H7 (cell line): Measurements from ENCODE around the gene LCN10. TPM values are rescaled to one million over a fixed set of nuclear protein-coding genes. Genes with fewer than 3 reads are reported as not detected.

Source experiments
- DNase-seq: peaks from one replicate; pipeline ENCODE4 v3.0.0; 2012
- H3K27me3 ChIP-seq: 2 replicates; pipeline ENCODE4 v1.6.0; 2011; ENCODE audit warnings: mild to moderate bottlenecking, low read length; ENCODE audit not compliant: control insufficient read depth, insufficient read depth
- H3K36me3 ChIP-seq: replicated peaks from 2 replicates; pipeline ENCODE4 v1.5.1; 2011; ENCODE audit warnings: low read length; ENCODE audit not compliant: control insufficient read depth, insufficient read depth
- H3K4me3 ChIP-seq: 2 replicates; pipeline ENCODE4 v1.5.1; 2011; ENCODE audit warnings: low read depth, mild to moderate bottlenecking, control low read depth, low read length, moderate library complexity; ENCODE audit not compliant: insufficient read depth
- total RNA-seq: library from RNA; depleted of rRNA; stranded (reverse); fragments of >200 nt; shearing (Covaris generic); gene quantifications from 2 replicates; pipeline ENCODE4 v1.2.3, GENCODE V29; 2014

Gene LCN10
- total RNA-seq, 1 experiment from 2014 or later, result 0.76 TPM

DNA sequence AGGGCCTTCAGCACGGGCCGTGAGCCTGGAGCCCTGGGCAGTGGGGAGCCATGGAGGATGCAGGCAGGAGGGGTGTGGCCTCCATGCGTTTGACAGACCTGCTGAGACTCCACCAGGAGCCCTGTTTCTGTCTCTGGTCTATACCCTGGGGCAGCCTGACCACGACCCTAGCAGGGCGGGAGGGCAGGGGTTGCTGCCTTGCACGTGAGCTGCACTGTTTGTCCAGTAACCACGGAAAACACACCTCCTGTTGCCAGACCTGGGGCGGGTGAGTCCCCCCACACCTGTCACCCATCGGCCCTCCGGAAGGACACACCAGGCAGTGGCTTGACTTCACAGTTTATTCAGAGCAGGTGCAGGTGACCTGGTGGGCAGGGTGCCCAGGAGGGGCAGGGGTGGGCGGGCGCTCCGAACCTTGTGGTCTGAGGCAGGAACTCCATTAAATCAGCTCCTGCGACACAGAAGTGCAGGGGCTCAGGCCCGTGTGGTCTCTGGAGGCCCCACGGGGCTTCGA, 11.4 kb upstream of the LCN10 start:
- DNase-seq, result peak; percentile 61
- Histone ChIP-seq H3K27me3 (no peaks in the 10 kb centered on the region), H3K4me3 (no peak overlapping the region), H3K36me3 (no peaks in the 10 kb centered on the region)

DNA sequence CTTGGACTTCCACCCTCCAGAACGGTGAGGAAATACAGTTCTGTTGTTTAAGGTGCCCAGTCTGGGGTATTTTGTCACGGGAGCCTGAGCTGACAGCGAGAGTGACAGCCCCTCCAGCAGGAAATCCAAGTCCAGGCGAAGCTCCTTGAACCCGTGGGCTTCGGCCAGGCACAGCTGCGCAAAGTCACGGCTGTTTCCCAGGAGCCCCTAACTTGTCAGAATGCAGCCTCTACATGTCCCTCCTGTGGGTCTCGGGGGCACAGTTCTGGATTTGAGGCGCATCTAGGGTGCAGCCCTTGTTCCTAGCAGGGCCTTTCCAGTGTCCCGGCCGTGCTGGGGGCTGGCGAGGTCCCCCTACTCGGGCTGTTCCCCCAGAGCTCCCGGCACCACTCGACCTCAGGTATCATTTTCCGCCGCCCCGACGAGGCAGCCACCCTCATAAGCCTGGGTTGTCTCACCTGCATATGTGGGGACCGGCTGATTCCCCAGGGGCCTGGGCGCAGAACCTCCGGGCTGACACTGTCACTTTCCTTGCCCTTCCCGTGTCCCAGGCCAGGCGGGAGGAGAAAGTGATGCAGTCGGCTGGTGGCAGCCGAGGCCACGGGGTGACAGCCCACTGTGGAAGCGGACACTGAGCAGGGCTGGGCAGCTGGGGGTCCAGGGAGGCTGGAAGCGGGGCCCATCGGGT, 10.8 kb upstream of the LCN10 start:
- H3K27me3 ChIP-seq, result no peaks in the 10 kb centered on the region
- H3K36me3 ChIP-seq, result no peaks in the 10 kb centered on the region
- peak; percentile 57 for DNase-seq
- no peak overlapping the region for H3K4me3 ChIP-seq

DNA sequence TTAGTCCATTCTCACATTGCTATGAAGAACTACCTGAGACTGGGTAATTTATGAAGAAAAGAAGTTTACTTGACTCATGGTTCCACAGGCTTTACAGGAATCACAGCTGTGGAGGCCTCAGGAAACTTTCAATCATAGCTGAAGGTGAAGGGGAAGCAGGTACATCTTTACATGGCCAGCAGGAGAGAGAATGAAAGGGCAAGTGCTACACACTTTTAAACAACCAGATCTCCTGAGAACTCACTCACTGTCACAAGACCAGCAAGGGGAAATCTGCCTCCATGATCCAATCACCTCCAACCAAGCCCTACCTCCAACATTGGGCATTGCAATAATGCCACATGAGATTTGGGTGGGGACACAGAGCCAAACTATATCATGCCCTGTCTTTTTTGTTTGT, 9.1 kb upstream of the LCN10 start:
- no peak for DNase-seq
- H3K27me3 ChIP-seq, result no peaks in the 10 kb centered on the region
- H3K36me3 ChIP-seq, result no peaks in the 10 kb centered on the region
- no peak overlapping the region for H3K4me3 ChIP-seq

DNA sequence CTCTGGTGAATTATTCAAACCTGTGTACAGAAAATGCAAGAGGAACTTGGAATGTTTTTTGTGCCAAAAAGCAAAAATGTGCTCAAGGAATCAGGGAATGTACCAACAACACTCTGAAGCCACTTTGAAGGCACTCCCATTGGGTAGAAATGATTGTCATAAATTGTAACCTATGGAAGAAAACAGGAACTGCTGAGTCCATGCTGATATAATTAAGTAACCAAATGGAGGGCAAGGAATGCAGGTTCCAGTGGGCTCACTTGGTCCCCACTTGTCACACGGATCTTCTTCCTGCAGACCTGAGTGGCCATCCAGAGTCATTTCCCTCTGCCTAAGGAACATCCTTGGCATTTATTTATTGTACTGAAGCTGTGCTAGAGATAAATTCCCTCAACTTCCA, 8.5 kb upstream of the LCN10 start:
- H3K27me3 ChIP-seq, result no peaks in the 10 kb centered on the region
- H3K4me3 ChIP-seq, result no peak overlapping the region
- no peak for DNase-seq
- H3K36me3 ChIP-seq, result no peaks in the 10 kb centered on the region

DNA sequence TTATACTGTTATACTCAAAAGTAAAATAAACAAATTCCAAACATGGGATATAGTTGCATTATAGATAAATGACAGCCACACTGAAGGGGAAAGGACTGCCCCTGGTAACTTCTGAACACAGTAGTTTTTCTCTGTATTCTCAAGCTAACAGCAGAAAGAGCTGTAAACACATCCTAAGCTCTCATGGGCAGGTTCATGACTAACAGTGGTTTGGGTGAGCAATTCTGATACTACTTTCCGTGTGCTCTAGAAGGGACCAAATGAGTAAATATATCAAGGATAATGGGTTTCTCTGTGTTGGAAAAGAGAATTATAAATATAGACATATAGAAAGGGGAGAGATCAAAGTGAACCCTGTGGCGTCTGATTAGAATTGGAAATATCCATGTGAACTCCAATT, 7.8 kb upstream of the LCN10 start:
- no peak for DNase-seq

DNA sequence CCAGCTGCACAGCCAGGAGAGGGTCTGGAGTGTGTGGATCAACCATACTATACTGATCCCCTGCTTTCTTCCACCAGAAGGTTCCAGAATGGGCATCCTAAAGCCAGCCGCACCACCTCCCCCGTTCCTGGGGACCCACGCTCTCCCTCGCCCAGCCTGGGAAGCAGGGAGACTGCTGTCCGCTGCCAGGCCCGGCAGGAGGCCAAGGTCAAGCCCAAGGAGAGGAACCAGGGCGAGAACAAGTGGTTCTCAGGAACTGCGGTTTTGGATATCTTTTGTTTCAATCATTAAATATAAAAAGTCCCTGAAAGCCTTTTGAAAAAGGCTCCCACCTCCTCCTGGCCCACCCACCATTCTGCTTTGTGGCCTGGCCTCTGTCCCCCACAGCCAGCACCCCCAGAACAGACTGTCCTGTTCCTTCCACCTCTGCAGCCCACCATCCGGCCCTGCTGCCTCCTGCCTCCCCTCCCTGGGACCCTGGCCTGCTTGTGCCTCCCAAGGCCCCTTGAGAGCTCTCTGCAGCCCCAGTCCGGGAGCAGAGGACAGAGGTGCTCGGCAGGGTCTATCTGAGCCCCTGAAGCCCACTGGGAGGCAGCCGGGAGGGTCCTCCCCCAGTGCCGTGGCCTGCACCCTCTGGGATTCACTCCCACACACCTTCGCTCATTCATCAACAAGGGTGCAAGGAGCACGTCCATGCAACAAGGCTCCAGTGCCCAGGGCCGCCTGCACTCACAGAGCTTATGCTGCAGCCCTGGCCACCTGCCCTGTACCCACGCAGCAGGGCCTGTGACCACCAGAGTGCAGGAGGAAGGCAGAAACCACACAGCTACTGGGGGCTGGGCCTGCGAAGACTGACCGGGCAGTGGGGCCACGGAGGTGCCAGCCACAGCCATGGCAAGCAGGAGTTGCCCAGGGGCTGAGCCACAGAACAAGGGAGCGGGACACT, 6.2 kb upstream of the LCN10 start:
- H3K27me3 ChIP-seq, result no peaks in the 10 kb centered on the region
- H3K4me3 ChIP-seq, result no peak overlapping the region
- no peak for DNase-seq
- H3K36me3 ChIP-seq, result no peaks in the 10 kb centered on the region

More for the DNA sequence above, 7.8 kb upstream of the LCN10 start:
- H3K4me3 ChIP-seq, result no peak overlapping the region
- H3K36me3 ChIP-seq, result no peaks in the 10 kb centered on the region
- no peaks in the 10 kb centered on the region for H3K27me3 ChIP-seq

DNA sequence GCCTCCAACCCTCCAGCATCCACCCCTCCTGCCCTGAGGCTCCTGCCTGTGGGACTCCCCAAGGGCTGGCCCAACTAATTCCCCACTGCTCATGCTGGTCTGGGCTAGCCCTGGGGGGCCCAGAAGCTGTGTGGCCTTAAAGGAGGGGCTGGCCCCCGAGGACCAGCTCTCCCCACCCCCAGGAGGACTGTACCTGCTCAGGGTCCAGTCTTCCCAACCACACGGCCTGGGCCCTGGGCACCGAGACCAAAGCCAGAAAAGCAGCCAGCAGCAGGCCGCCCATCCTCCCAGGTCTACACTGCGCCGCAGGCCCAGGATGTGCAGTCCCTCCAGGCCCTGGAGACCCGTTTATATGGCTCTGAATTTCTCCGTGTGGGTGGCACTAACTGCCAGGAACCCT, 5.5 kb upstream of the LCN10 start, which contains the start of gene LCN6:
Gene LCN6, minus strand, starts transcription at position 325 of the 400 bp plus-strand sequence. Its CDS starts 42 bp downstream, at position 283.
- H3K27me3 ChIP-seq, result no peaks in the 10 kb centered on the region
- no peak for DNase-seq
- no peaks in the 10 kb centered on the region for H3K36me3 ChIP-seq
- no peak within 1 kb of the TSS for H3K4me3 ChIP-seq

DNA sequence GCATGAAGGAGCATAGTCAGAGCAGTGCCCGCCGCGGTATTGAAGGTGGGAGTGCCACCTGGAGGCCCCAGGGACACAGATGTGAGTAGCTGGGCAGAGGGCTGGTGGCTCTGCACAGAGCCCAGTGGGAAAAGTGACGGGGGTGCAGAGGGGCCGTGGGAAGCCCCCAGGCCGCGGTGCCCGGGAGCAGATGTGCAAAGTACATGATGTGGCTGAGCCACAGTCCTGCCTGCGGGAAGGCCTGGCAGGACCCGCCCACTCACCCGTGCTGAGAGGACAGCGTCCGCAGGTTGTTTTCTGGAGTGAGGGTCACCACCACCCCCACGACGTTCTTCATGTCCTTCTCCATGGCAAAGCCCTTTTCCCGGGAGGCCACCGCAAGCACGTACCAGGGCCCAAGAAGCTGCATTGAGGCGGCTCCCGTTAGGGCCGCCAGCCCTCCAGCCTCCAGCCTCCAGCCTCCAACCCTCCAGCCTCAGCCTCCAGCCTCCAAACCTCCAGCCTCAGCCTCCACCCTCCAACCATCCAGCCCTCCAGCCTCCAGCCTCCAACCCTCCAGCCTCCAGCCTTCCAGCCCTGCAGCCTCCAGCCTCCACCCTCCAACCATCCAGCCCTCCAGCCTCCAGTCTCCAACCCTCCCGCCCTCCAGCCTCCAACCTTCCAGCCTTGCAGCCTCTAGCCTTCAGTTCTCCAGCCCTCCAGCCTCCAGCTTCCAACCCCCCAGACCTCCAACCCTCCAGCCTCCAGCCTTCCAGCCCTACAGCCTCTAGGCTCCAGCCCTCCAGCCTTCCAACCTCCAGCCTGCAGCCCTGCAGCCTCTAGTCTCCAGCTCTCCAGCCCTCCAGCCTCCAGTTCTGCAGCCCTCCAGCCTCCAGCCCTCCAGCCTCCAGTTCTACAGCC, 4.7 kb upstream of the LCN10 start:
- H3K4me3 ChIP-seq, result no peak overlapping the region
- H3K27me3 ChIP-seq, result no peaks in the 10 kb centered on the region
- H3K36me3 ChIP-seq, result no peaks in the 10 kb centered on the region
- DNase-seq, result no peak

DNA sequence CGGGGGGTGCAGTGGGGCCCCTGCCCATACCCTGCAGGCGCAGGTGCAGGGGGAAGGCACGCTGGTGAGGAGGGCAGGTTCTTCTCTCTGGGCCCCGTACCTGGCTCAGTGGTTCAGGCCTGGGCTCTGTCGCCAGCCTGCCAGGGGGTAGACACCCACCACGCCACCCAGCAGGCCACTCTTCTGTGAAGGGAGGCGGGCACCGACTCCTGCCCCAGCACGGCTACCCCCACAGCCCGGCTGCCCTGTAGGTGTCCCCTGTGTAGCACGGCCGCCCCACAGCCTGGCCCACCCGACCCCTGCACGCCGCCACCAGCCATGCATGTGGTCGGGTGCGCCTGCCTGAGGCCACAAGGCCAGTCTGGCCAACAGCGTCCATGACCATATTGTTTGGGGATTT, 3.9 kb upstream of the LCN10 start:
- DNase-seq, result no peak
- Histone ChIP-seq H3K27me3 (no peaks in the 10 kb centered on the region), H3K36me3 (no peaks in the 10 kb centered on the region), H3K4me3 (no peak overlapping the region)

DNA sequence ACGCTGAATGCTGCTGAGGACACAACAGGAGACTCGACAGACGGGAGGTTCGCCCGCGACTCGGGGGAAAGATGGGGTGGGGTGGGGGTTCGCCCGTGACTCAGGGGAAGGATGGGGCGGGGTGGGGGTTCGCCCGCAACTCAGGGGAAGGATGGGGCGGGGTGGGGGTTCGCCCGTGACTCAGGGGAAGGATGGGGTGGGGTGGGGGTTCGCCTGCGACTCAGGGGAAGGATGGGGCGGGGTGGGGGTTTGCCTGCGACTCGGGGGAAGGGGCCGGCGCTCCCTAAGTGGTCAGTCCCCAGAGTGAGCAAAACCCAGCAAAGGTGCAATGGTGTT, 3.4 kb upstream of the LCN10 start:
- Histone ChIP-seq H3K4me3 (no peak overlapping the region), H3K27me3 (no peaks in the 10 kb centered on the region), H3K36me3 (no peaks in the 10 kb centered on the region)
- no peak for DNase-seq

DNA sequence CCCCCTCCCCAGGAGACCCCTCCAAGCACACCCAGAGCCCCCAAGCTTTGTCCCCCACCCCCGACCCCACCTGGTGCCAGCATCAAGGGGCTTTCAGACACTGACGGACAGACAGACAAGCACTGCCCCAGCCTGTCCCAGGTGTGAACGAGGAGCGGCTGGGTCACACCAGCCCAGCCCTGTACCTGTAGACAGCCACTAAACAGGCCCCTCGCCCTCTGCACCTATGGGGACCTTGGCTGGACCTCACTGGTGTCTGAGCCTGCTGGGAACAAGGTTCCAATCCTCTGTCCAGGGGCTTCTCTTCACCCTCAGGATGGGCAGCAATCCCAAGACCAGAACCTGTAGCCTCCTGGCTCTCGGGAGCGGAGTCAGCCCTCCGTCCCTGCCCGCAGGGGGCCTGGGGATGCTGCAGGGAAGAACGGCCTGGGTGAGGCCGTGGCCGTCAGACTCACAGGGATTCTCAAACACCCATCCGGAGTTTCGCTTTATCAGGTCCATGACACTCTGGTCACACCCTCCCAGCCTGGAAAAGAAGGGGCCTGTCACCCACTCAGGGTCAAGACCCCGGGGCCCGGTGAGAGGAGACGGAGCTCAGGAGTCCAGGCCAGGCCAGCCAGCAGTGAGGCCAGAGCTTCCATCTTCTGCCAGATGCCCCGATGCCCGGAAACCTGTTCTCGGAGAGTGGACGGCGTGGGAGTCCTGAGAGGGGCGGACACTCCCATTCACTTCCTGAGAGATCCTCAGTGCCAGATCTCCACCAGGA, 2.8 kb upstream of the LCN10 start:
- H3K36me3 ChIP-seq, result no peaks in the 10 kb centered on the region
- no peak for DNase-seq
- no peak overlapping the region for H3K4me3 ChIP-seq
- no peaks in the 10 kb centered on the region for H3K27me3 ChIP-seq

DNA sequence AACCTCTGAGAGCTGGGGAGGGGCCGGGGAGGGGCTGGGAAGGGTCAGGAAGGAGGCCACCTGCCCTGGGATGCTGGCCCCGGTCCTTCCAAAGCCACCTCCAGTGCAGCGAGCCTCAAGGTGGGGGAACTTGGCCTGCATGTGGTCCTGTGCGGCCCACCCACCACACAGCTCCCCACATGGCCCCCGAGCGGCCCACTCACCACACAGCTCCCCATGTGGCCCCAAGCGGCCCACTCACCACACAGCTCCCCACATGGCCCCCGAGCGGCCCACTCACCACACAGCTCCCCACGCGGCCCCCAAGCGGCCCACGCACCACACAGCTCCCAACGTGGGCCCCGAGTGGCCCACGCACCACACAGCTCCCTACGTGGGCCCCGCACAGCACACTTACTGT, 2.0 kb upstream of the LCN10 start:
- Histone ChIP-seq H3K36me3 (no peaks in the 10 kb centered on the region), H3K27me3 (no peaks in the 10 kb centered on the region), H3K4me3 (no peak overlapping the region)
- DNase-seq, result no peak

DNA sequence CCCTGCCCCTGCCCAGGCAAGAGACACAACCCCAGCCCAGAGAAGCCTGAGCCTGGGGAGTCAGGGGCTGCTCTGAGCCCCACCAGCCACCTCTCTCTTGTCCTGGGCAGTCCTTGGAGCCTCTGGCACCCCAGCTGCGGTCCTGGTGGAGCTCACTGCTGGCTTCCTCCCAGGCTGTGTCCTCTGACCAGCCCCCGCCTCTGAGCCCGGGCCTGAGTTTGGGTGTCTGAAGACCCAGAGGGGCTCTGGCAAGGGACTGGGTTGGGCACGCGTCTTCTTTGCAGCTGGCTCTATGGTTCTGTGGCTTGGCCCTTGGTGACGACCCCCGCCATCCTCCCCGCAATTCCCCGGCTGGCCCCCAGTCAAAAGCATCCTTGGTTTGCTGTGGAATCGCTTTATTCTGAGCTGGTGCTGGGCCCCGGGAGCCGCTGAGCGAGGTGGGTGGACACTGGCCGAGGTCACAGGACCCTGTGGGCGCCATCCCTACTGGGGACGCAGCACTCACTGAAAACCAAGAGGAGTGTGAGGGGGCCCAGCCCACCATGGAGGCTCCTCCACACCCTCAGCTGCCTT, 985 bp upstream of the LCN10 start:
- no peaks in the 10 kb centered on the region for H3K36me3 ChIP-seq
- no peak for DNase-seq
- no peak overlapping the region for H3K4me3 ChIP-seq
- H3K27me3 ChIP-seq, result no peaks in the 10 kb centered on the region
